Mucosa of descending colon (tissue), 3 donors: Measurements from ENCODE around the gene WDR7. TPM values are rescaled to one million over a fixed set of nuclear protein-coding genes. Genes with fewer than 3 reads are reported as not detected.

Experiments
- ATAC-seq: fragments of 200-7000 bp; cut with Tn5 transposase; one replicate; pipeline ENCODE4 v1.9.1; 2020; ENCODE audit warnings: mild to moderate bottlenecking, moderate library complexity
- DNase-seq, 3 donors: peaks; one replicate each; pipeline ENCODE4 v3.0.0-alpha.2; 2020
- H3K36me3 ChIP-seq: fragments of 200-600 bp; one replicate; pipeline ENCODE4 v1.8.0; 2021; ENCODE audit warnings: low read depth, mild to moderate bottlenecking
- H3K4me1 ChIP-seq: fragments of 200-600 bp; one replicate; pipeline ENCODE4 v1.8.0; 2021; ENCODE audit warnings: low read depth, mild to moderate bottlenecking
- H3K4me3 ChIP-seq: fragments of 200-600 bp; one replicate; pipeline ENCODE4 v1.8.0; 2021; ENCODE audit warnings: mild to moderate bottlenecking
- H3K9me3 ChIP-seq: fragments of 200-600 bp; one replicate; pipeline ENCODE4 v1.8.0; 2021; ENCODE audit warnings: mild to moderate bottlenecking
- intact Hi-C, 2 donors: fragments of 100-400 bp; cut with DNase I in 1 of 2; cut with micrococcal nuclease in 1 of 2; formaldehyde crosslinking; loops; one replicate each; pipeline versions ENCODE4 v1.11.0 to v1.11.1; 2022; cut with DNase I, micrococcal nuclease
- total RNA-seq, 3 donors: library from RNA; stranded (reverse); fragmentation: NEBNext Ultra II Directional in 2 of 3; extraction: Animal tissue kit (Norgen Biotek cat#: 25700) in 2 of 3; gene quantifications; one replicate each; pipeline versions ENCODE4 v1.2.1 to v1.2.4, GENCODE V29; 2021 to 2023
- TF ChIP-seq, protein P1 (sequence below): fragments of 200-600 bp; IDR thresholded peaks from one replicate; pipeline ENCODE4 v1.8.0; 2022; ENCODE audit warnings: antibody characterized with exemption, mild to moderate bottlenecking
- donor health status: DM: no; HTN: no; CAD: no; lungs with moderate emphysema.
- donor health status: DM: no; HTN: no; CAD: no.
- donor health status: DM: no; HTN: yes; CAD: no.

Gene WDR7
- total RNA-seq, 3 donors from 2014 or later: 28.4 to 38.8 (median 29.3) TPM

DNA sequence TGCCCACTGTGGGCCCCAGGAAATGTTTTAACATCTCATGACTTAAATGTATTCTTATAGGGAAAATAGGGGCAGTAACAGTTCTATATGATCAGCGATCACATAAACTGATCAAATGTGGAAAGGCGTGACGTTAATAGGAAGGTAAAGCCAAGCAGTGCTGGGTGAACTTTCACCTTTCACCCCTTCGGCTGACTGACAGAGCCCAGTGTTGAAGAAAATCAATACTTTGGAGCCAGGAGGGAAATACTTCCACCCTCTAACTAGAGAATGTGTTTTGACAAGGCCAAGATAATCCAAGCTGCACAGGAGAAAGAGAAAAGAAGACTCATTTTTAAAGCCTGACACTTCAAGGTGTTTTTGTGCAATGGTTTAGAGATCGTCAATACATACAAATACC is 379.3 kb downstream of the WDR7 start:
- no peaks in the 10 kb centered on the region for H3K9me3 ChIP-seq
- no peaks in the 10 kb centered on the region for H3K4me1 ChIP-seq
- DNase-seq: no peak
- no peak for ATAC-seq
- intact Hi-C loops: no loop called here
- no peaks in the 10 kb centered on the region for H3K36me3 ChIP-seq
- H3K4me3 ChIP-seq: no peak overlapping the region
- TF ChIP-seq, protein P1, sequence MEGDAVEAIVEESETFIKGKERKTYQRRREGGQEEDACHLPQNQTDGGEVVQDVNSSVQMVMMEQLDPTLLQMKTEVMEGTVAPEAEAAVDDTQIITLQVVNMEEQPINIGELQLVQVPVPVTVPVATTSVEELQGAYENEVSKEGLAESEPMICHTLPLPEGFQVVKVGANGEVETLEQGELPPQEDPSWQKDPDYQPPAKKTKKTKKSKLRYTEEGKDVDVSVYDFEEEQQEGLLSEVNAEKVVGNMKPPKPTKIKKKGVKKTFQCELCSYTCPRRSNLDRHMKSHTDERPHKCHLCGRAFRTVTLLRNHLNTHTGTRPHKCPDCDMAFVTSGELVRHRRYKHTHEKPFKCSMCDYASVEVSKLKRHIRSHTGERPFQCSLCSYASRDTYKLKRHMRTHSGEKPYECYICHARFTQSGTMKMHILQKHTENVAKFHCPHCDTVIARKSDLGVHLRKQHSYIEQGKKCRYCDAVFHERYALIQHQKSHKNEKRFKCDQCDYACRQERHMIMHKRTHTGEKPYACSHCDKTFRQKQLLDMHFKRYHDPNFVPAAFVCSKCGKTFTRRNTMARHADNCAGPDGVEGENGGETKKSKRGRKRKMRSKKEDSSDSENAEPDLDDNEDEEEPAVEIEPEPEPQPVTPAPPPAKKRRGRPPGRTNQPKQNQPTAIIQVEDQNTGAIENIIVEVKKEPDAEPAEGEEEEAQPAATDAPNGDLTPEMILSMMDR: no peak

DNA sequence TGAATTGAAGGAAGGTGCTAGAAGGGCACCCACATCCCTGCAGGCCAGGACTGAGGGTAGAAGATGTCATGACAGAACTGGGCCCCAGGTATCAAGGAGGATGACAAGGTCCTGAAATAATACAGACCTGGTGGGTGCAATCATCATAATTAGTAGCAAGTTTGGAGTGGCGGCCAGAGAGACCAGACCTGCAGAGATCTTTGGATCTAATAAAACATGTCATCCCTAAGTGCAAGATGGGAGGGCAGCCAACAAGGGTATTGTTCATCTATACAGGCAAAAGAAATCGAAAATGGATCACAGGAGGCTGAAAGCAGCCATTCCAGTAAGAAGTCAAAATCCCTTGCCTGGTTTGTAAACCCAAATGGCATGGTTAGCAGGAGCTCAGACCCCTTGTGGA is 384.4 kb downstream of the WDR7 start:
- Histone ChIP-seq H3K4me1 (no peaks in the 10 kb centered on the region), H3K9me3 (no peaks in the 10 kb centered on the region), H3K36me3 (no peaks in the 10 kb centered on the region), H3K4me3 (no peak overlapping the region)
- TF ChIP-seq, protein P1: no peak
- intact Hi-C loops: no loop called here
- no peak for ATAC-seq
- DNase-seq: no peak

- H3K9me3 ChIP-seq: no peaks in the 10 kb centered on the region
- TF ChIP-seq, protein P1: no peak
- DNase-seq: no peak
- no peak for ATAC-seq
- no peak overlapping the region for H3K4me3 ChIP-seq
- intact Hi-C loops: no loop called here
- H3K36me3 ChIP-seq: no peaks in the 10 kb centered on the region
- no peaks in the 10 kb centered on the region for H3K4me1 ChIP-seq
Measured at GRCh38 chr18:57038395-57038794, 387.2 kb downstream of the WDR7 start.

- intact Hi-C loops: no loop called here
- ATAC-seq (no peak), DNase-seq (no peak)
- Histone ChIP-seq H3K4me1 (no peaks in the 10 kb centered on the region), H3K36me3 (no peaks in the 10 kb centered on the region), H3K9me3 (no peaks in the 10 kb centered on the region), H3K4me3 (no peak overlapping the region)
- TF ChIP-seq, protein P1: no peak
Measured at GRCh38 chr18:57040175-57040574, 389.0 kb downstream of the WDR7 start.

DNA sequence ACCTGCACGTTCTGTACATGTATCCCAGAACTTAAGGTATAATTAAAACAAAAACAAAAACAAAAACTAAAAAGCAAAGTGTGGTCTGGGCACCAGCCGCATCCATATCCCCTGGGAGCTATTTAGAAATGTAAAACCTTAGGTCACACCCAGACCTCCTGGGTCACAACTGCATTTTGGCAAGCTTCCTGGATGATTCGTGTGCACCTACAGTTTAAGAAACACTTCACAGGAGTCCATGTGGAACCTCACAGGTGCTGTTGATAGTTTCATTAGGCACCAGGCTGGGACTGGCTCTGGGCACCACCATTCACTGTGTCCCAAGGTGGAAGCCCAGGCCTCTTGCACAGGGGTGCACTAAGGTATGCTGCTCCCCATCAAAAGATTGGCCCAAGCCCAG is 392.1 kb downstream of the WDR7 start:
- ATAC-seq (no peak), DNase-seq (no peak)
- intact Hi-C loops: no loop called here
- H3K36me3 ChIP-seq: no peaks in the 10 kb centered on the region
- TF ChIP-seq, protein P1: no peak
- H3K4me1 ChIP-seq: no peaks in the 10 kb centered on the region
- no peak overlapping the region for H3K4me3 ChIP-seq
- H3K9me3 ChIP-seq: peaks cover 3% of the 10 kb centered on the region

DNA sequence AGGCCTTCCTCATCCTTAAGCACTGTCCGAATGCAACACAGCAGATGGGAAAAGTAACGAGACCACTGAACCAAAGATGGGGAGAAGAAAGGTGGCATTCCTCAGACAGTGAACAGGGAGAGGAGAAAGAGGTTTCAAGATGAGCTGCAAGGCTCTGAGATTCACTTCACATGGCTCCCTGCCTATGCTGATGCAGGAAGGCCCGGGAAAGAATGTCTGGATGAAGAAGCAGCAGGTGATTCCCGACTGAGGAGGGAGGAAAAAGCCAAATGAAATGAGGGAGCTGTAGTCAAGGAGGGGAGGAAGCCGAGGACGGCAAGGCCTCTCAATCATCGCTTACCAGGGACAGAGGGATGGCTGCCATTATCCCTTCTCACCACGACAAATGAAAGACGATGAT is 397.2 kb downstream of the WDR7 start:
- DNase-seq: no peak
- Histone ChIP-seq H3K4me3 (no peak overlapping the region), H3K4me1 (peaks cover 13% of the 10 kb centered on the region), H3K9me3 (peaks cover 3% of the 10 kb centered on the region), H3K36me3 (no peaks in the 10 kb centered on the region)
- no peak for ATAC-seq
- TF ChIP-seq, protein P1: no peak
- intact Hi-C loops: no loop called here
